ENCODE data around the gene SLC9A7. TPM values are rescaled to one million over a fixed set of nuclear protein-coding genes. Genes with fewer than 3 reads are reported as not detected.

The SLC9A7 gene
- total RNA-seq, 1 experiment from 2014 or later = not detected

DNA sequence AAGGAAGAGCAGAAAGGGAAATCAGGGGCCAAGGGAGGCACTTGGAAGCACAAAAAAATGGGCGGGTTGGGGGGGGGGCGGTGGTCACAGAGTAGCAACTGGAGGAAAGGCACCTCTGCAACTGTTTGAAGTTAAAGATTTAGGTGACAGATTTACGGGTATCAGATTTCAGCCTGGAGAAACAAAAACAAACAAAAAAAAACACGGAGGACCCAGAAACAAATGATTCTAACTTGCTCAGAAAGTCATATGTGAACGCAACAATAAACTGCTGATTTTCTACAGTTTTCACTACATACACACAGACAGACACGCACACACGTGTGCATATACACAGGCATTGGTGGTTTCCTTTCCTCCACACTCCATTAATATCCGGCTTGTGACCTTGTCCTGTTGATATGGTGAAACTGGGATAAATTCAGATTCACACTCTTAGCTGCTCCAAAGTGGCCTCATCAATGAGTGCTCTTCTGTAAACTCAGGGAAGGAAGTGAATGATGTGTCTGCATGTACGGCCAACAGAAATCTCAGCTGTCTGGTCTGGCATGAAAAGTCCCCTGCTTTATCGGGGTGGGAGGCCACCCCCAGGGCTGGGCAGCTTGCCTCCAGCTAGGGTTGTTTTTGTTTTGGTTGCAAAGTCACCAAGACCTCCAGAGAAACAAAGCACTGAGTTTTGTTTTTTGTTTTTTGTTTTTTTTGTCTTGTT is 131.1 kb downstream of the SLC9A7 start:
- H4K20me1 ChIP-seq (ENCODE audit: insufficient read depth, low read depth, low read length) = no peaks in the 10 kb centered on the region
- H3K79me2 ChIP-seq (ENCODE audit: low read length) = no peaks in the 10 kb centered on the region
- H3K4me1 ChIP-seq (ENCODE audit: low read length) = no peaks in the 10 kb centered on the region
- H3K36me3 ChIP-seq (ENCODE audit: insufficient read depth, low read length) = no peaks in the 10 kb centered on the region
- H3K4me3 ChIP-seq (ENCODE audit: low read length) = no peak overlapping the region
- no peaks in the 10 kb centered on the region for H3K9me3 ChIP-seq (ENCODE audit: low read length)
- H3K27ac ChIP-seq (ENCODE audit: low read length) = no peak overlapping the region
- DNase-seq = no peak
- no peak overlapping the region for H3K4me2 ChIP-seq (ENCODE audit: low read depth, low read length, poor library complexity, severe bottlenecking)
- H2AFZ ChIP-seq (ENCODE audit: low read length) = no peak overlapping the region
- no peak overlapping the region for H3K9ac ChIP-seq (ENCODE audit: low read length)
- H3K27me3 ChIP-seq (ENCODE audit: low read length) = no peaks in the 10 kb centered on the region
- H3K9me2 ChIP-seq (replicated peaks; ENCODE audit: insufficient read depth, low read length) = no peaks in the 10 kb centered on the region

DNA sequence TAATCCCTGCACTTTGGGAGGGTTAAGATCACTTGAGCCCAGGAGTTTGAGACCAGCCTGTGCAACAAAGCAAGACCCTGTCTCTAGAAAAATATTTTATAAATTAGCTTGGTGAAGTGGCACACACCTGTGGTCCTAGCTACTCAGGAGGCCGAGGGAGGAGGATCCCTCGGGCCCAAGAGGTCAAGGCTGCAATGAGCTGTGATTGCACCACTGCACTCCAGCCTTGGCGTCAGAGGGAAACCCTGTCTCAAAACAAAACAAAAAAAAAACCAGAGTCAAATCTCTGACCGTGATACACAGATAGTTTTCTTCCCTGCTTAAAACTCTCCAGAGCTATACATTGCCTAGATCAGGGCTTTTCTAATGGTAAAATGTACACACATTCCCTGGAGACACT is 131.9 kb downstream of the SLC9A7 start:
- Histone ChIP-seq H4K20me1 (ENCODE audit: insufficient read depth, low read depth, low read length) (no peaks in the 10 kb centered on the region), H3K27ac (ENCODE audit: low read length) (no peak overlapping the region)

DNA sequence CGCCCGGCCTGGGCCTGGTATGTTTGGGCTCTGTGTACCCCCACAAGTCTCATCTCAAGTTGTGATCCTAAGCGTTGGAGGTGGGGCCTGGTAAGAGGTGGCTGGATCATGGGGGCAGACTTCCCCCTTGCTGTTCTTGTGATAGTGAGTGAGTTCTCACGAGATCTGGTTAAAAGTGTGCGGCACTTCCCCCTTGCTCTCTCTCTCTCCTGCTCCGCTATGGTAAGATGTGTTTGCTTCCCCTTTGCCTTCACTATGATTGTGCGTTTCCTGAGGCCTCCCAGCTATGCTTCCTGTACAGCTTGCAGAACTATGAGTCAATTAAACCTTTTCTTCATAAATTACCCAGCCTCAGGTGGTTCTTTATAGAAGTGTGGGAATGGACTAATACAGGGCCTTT is 132.4 kb downstream of the SLC9A7 start:
- no peaks in the 10 kb centered on the region for H3K9me2 ChIP-seq (replicated peaks; ENCODE audit: insufficient read depth, low read length)
- H3K4me1 ChIP-seq (ENCODE audit: low read length) = no peaks in the 10 kb centered on the region
- H3K27ac ChIP-seq (ENCODE audit: low read length) = no peak overlapping the region
- H3K79me2 ChIP-seq (ENCODE audit: low read length) = no peaks in the 10 kb centered on the region
- no peak overlapping the region for H3K9ac ChIP-seq (ENCODE audit: low read length)
- no peaks in the 10 kb centered on the region for H3K9me3 ChIP-seq (ENCODE audit: low read length)
- H3K4me3 ChIP-seq (ENCODE audit: low read length) = no peak overlapping the region
- H3K36me3 ChIP-seq (ENCODE audit: insufficient read depth, low read length) = no peaks in the 10 kb centered on the region
- DNase-seq = no peak
- H3K4me2 ChIP-seq (ENCODE audit: low read depth, low read length, poor library complexity, severe bottlenecking) = no peak overlapping the region
- H3K27me3 ChIP-seq (ENCODE audit: low read length) = no peaks in the 10 kb centered on the region
- H2AFZ ChIP-seq (ENCODE audit: low read length) = no peak overlapping the region
- H4K20me1 ChIP-seq (ENCODE audit: insufficient read depth, low read depth, low read length) = no peaks in the 10 kb centered on the region

More for the DNA sequence above, 131.9 kb downstream of the SLC9A7 start:
- no peak for DNase-seq
- no peaks in the 10 kb centered on the region for H3K36me3 ChIP-seq (ENCODE audit: insufficient read depth, low read length)
- no peaks in the 10 kb centered on the region for H3K9me2 ChIP-seq (replicated peaks; ENCODE audit: insufficient read depth, low read length)
- no peak overlapping the region for H3K9ac ChIP-seq (ENCODE audit: low read length)
- H3K9me3 ChIP-seq (ENCODE audit: low read length) = no peaks in the 10 kb centered on the region
- no peak overlapping the region for H2AFZ ChIP-seq (ENCODE audit: low read length)
- H3K4me1 ChIP-seq (ENCODE audit: low read length) = no peaks in the 10 kb centered on the region
- H3K4me2 ChIP-seq (ENCODE audit: low read depth, low read length, poor library complexity, severe bottlenecking) = no peak overlapping the region
- no peaks in the 10 kb centered on the region for H3K79me2 ChIP-seq (ENCODE audit: low read length)
- H3K27me3 ChIP-seq (ENCODE audit: low read length) = no peaks in the 10 kb centered on the region
- H3K4me3 ChIP-seq (ENCODE audit: low read length) = no peak overlapping the region

DNA sequence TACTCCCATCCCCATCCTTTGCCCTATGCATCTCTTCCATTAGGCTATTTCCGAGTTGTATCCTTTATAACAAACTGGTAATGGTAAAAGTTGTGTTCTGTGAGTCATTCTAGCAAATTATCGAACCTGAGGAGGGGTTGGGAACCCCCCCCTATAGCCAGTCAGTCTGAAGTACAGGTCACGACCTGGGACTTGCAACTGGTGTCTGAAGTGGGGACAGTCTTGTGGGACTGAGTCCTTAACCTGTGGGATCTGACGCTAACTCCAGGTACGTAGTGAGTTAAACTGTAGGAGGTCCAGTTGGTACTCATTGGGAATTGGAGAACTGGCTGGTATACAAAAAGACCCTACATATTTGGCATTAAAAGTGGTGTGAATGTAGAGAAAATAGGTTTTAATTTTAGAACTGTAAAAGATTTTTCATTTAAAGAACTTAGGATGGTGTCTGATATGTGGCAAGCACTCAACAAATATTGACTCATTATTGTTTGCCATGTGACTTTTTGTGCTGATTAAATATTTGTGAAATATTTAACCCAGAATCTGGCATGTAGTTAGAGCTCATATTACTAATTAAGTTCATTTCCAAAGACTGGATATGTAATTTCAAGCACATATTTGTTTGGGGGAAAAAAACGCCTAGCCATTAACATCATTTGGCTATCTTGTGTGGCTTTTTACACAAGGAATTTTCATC is 134.7 kb downstream of the SLC9A7 start:
- H2AFZ ChIP-seq (ENCODE audit: low read length) = no peak overlapping the region
- no peaks in the 10 kb centered on the region for H3K36me3 ChIP-seq (ENCODE audit: insufficient read depth, low read length)
- no peaks in the 10 kb centered on the region for H3K9me3 ChIP-seq (ENCODE audit: low read length)
- no peaks in the 10 kb centered on the region for H3K79me2 ChIP-seq (ENCODE audit: low read length)
- no peaks in the 10 kb centered on the region for H3K27me3 ChIP-seq (ENCODE audit: low read length)
- DNase-seq = no peak
- H4K20me1 ChIP-seq (ENCODE audit: insufficient read depth, low read depth, low read length) = no peaks in the 10 kb centered on the region
- H3K27ac ChIP-seq (ENCODE audit: low read length) = no peak overlapping the region
- H3K9me2 ChIP-seq (replicated peaks; ENCODE audit: insufficient read depth, low read length) = no peaks in the 10 kb centered on the region
- no peaks in the 10 kb centered on the region for H3K4me1 ChIP-seq (ENCODE audit: low read length)
- no peak overlapping the region for H3K9ac ChIP-seq (ENCODE audit: low read length)
- no peak overlapping the region for H3K4me3 ChIP-seq (ENCODE audit: low read length)
- no peak overlapping the region for H3K4me2 ChIP-seq (ENCODE audit: low read depth, low read length, poor library complexity, severe bottlenecking)

DNA sequence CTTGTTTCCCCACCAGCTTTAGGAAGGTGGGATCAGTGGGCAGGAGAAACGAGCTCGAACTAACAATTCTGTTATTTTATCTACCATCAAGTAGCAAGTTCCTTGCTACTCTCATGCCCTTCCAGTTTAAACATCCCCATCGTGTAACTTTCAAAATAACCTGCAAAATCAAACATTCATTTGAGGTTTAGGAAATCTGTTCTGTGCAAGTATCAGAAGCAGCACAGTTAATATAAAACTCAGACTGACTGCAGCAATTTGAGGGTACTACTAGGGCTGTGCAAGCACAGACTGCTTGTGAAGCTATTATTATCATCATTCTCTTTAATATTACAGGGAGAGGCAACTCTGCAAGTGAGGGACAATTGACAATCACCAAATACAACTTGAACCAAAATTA is 137.3 kb downstream of the SLC9A7 start:
- H3K9ac ChIP-seq (ENCODE audit: low read length) = no peak overlapping the region
- no peaks in the 10 kb centered on the region for H3K4me1 ChIP-seq (ENCODE audit: low read length)
- H3K27ac ChIP-seq (ENCODE audit: low read length) = no peak overlapping the region
- H3K36me3 ChIP-seq (ENCODE audit: insufficient read depth, low read length) = no peaks in the 10 kb centered on the region
- no peaks in the 10 kb centered on the region for H4K20me1 ChIP-seq (ENCODE audit: insufficient read depth, low read depth, low read length)
- no peak overlapping the region for H3K4me2 ChIP-seq (ENCODE audit: low read depth, low read length, poor library complexity, severe bottlenecking)
- H2AFZ ChIP-seq (ENCODE audit: low read length) = no peak overlapping the region
- no peak overlapping the region for H3K4me3 ChIP-seq (ENCODE audit: low read length)
- no peaks in the 10 kb centered on the region for H3K9me2 ChIP-seq (replicated peaks; ENCODE audit: insufficient read depth, low read length)
- H3K27me3 ChIP-seq (ENCODE audit: low read length) = no peaks in the 10 kb centered on the region
- peaks cover 4% of the 10 kb centered on the region; the same call in 1 of the 2 replicates for H3K9me3 ChIP-seq (ENCODE audit: low read length)
- no peak for DNase-seq
- H3K79me2 ChIP-seq (ENCODE audit: low read length) = no peaks in the 10 kb centered on the region

DNA sequence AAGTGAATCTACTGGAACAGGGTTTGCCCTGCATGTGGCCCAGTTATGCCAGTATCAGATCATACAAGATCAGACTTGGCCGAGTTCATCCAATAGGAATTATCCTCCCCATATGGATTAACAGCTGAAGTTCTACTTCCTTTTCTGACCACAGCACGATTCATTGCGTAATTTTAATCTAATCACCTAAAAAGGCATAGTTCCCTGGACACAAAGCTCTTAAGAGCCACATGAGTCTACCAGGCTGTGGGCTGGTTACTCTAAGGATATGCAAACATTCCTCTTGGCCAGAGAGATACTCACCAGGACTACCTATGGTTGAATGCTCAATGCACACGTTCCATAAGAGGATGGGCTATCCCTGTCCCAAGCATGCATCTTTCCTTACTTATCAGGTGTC is 138.4 kb downstream of the SLC9A7 start:
- Histone ChIP-seq H3K4me1 (ENCODE audit: low read length) (no peaks in the 10 kb centered on the region), H3K27ac (ENCODE audit: low read length) (no peak overlapping the region), H3K9me3 (ENCODE audit: low read length) (peaks cover 4% of the 10 kb centered on the region; the same call in 1 of the 2 replicates), H3K4me3 (ENCODE audit: low read length) (no peak overlapping the region), H2AFZ (ENCODE audit: low read length) (no peak overlapping the region), H3K27me3 (ENCODE audit: low read length) (no peaks in the 10 kb centered on the region), H3K4me2 (ENCODE audit: low read depth, low read length, poor library complexity, severe bottlenecking) (no peak overlapping the region), H3K9ac (ENCODE audit: low read length) (no peak overlapping the region), H4K20me1 (ENCODE audit: insufficient read depth, low read depth, low read length) (no peaks in the 10 kb centered on the region), H3K9me2 (replicated peaks; ENCODE audit: insufficient read depth, low read length) (no peaks in the 10 kb centered on the region), H3K36me3 (ENCODE audit: insufficient read depth, low read length) (no peaks in the 10 kb centered on the region), H3K79me2 (ENCODE audit: low read length) (no peaks in the 10 kb centered on the region)
- no peak for DNase-seq

DNA sequence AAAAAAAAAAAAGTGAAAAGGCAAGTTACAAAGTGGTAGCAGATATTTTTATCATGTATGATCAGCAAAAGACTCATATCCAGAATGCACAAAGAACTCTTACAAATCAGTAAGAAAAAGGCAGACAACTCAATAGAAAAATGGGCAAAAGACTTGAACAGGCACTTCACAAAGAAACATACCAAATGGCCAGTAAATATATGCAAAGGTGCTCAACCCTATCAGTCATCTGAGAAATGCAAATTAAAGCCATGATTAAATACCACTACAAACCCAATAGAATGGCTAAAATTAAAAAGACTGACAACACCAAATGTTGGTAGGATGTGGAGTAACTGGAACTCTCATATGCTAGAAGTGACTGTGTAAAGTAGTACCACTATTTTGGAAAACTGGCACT is 140.0 kb downstream of the SLC9A7 start:
- DNase-seq = no peak
- Histone ChIP-seq H3K9me2 (replicated peaks; ENCODE audit: insufficient read depth, low read length) (no peaks in the 10 kb centered on the region), H3K27ac (ENCODE audit: low read length) (no peak overlapping the region), H3K4me1 (ENCODE audit: low read length) (no peaks in the 10 kb centered on the region), H2AFZ (ENCODE audit: low read length) (no peak overlapping the region), H3K4me3 (ENCODE audit: low read length) (no peak overlapping the region), H3K9me3 (ENCODE audit: low read length) (peaks cover 4% of the 10 kb centered on the region; the same call in 1 of the 2 replicates), H3K27me3 (ENCODE audit: low read length) (no peaks in the 10 kb centered on the region), H3K79me2 (ENCODE audit: low read length) (no peaks in the 10 kb centered on the region), H3K9ac (ENCODE audit: low read length) (no peak overlapping the region), H3K4me2 (ENCODE audit: low read depth, low read length, poor library complexity, severe bottlenecking) (no peak overlapping the region), H3K36me3 (ENCODE audit: insufficient read depth, low read length) (no peaks in the 10 kb centered on the region), H4K20me1 (ENCODE audit: insufficient read depth, low read depth, low read length) (no peaks in the 10 kb centered on the region)

DNA sequence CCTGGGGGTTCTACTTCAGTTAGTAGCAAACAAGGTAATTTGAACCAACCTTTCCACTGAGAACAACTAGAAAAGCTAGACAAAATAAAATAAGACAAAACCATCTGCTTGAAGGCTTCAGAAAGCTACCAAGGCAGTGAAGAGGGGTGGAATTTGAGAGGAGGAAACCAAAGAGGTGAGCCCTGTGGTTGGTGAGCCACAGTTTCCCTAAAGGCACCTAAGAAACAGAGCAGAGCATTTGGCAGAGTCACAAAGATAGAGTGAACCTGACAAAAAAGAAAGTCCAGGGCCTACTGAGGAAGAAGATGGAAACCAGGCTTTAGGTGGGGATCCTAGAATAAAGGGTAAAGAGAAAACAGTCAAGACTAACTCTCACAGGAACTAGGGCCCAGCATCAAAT is 141.0 kb downstream of the SLC9A7 start:
- H3K4me1 ChIP-seq (ENCODE audit: low read length) = no peaks in the 10 kb centered on the region
- no peaks in the 10 kb centered on the region for H3K9me2 ChIP-seq (replicated peaks; ENCODE audit: insufficient read depth, low read length)
- H3K27ac ChIP-seq (ENCODE audit: low read length) = no peak overlapping the region
- H3K27me3 ChIP-seq (ENCODE audit: low read length) = no peaks in the 10 kb centered on the region
- H3K79me2 ChIP-seq (ENCODE audit: low read length) = no peaks in the 10 kb centered on the region
- no peak overlapping the region for H3K4me2 ChIP-seq (ENCODE audit: low read depth, low read length, poor library complexity, severe bottlenecking)
- H3K36me3 ChIP-seq (ENCODE audit: insufficient read depth, low read length) = no peaks in the 10 kb centered on the region
- no peaks in the 10 kb centered on the region for H4K20me1 ChIP-seq (ENCODE audit: insufficient read depth, low read depth, low read length)
- no peak for DNase-seq
- H3K9me3 ChIP-seq (ENCODE audit: low read length) = peaks cover 4% of the 10 kb centered on the region; the same call in 1 of the 2 replicates
- H2AFZ ChIP-seq (ENCODE audit: low read length) = no peak overlapping the region
- H3K4me3 ChIP-seq (ENCODE audit: low read length) = no peak overlapping the region
- H3K9ac ChIP-seq (ENCODE audit: low read length) = no peak overlapping the region

Measured in Karpas-422 (cell line).